Epidermal melanocyte (primary cell): ENCODE measurements around the gene NFYA.

Experiments used
- DNase-seq: peaks from one replicate; pipeline ENCODE4 v3.0.0; 2011; ENCODE audit warnings: low spot score; ENCODE audit not compliant: insufficient read length

NFYA gene

DNA sequence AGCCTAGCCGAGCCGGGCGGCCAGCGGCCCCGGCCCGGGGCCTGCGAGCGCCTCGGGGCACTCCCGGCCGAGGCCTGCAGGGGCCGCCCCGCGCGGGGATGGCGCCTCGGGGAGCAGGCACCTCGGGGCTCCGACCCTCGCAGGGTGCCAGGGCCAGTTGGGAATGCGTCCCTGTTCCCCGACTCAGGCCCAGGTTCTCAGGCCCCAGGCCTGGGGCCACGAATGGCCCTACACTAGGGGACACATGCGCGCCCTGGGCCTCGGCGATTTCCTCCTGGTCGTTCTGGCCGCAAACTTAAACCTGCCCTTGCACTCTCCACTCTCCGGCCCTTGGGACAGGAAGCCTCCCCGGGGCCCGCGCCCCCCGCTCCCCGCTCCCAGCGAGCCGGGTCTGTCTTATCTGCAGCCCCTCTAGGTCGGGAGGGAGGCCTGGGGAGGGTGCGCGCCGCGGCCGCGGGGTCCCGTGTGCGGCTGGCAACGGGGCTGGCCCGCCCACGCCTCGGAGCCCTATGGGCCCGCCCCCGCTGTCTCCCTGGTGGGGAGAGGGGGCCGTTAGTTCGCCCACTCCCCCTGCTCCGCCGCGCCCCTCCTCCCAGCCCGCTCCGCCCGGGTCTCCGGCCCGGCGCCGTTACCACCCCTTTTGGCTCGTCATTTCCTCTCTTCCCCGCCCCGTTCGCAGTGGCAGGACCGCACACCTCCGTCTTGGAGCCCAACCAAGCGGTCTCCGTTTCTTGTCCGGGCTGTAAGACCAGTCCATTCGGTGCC, 611 bp downstream of the NFYA start:
- DNase-seq, result peak; percentile 65

DNA sequence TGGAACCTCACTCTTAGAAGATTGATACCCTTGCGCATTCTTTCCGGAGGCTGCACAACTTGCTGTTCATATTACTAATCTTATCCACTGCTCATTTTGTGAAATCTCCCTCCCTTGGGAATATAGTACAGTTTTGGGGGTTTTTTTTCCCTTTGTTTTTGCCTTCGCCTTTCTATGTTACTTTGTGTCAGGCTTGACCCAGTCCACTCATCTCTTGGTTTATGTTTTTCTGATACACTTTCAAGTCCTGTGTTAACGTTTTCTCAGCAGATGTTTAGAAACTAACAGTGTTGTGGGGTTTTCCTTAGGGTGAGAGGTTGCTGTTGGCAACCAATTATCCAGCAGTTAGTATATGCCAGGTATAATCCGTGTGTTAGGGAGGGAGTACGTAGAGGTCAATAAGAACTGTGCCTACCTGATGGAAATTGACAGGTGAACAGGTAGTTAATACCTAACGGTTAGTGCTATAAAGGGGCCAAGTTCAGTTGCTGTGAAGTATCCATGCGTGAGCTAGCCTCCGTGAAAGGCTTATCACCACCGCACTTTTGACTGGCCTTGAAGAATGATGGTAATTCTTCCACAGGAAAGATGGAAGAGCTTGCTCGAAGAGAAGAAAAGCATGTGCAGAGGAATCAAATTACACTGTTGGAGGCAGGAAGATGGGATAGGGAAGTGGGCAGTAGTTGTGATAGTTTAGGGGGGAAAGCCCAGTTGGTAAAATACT, 1.4 kb downstream of the NFYA start:
- no peak for DNase-seq

DNA sequence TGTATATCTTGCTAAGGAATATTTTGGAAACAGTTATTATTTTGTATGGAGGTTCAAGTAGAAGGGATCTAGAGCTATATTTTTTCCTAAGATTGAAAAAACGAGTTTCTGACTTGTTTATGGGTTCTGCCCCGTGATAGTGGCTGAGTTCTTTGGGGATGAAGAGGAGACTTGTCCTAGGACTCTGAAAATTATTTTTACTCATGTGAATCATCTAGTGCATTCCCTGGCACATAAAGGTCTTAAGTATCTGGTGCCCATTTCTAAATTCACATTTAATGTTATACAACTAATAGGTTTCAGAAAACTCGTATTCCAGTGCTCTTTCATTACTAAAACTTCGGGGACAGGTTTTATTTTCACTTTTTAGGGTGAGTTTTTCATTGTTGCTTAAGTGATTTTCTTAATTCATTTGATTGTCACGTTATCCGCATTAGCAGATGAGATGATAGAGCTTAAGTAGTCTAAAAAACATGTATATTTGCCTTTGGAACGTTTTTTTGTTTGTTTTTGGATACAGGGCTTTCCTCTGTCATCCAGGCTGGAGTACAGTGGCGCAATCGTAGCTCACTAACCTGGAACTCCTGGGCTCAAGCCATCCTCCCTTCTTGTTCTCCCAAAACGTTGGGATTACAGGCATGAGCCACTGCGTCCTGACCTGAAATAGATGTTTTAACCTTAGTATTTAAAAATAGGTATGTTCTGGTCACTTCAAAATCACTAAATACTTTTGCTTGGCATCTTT, 2.1 kb downstream of the NFYA start:
- DNase-seq, result no peak

DNA sequence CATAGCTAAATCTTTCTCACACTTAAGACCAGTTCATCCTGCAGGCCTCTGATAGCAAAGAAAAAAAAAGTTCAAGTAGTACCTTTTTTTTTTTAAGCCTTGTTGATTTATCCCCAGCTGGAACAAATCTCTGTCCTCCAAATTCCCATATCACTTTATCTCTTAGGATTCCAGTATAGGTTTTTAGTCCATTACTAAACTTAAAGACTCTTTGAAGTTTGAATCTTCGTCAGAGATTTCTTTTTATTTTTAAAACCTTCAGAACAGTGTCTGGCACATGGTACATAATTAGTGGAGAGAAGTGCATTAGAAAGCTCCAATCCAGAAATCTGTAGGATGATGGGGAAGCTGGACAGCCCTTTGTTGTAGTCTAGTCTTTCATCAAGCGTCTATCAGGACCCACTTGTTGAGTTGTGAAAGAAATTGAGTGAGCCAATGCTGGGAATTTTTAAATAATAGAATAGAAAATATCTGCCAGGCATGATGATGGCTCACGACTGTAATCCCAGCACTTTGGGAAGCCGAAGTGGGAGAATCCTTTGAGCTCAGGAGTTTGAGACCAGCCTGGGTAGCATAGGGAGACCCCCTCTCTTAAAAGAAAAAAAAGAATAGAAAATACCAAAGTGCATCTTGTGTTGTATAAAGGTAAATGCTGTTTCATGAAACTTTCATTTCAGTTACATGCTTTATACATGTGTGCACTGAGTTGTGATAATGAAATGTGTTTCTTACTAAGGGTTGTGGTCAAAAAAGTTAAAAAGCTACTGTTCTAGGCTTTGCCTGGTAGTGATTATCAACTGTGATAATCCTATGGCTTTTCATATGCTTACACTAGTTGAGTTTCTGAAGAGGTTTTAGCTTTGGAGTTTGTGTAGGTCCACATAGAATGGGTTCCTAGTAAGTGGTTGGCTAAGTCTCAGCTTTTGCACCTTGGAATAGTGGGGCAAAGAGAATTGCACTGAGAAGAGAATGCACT, 3.2 kb downstream of the NFYA start:
- no peak for DNase-seq

DNA sequence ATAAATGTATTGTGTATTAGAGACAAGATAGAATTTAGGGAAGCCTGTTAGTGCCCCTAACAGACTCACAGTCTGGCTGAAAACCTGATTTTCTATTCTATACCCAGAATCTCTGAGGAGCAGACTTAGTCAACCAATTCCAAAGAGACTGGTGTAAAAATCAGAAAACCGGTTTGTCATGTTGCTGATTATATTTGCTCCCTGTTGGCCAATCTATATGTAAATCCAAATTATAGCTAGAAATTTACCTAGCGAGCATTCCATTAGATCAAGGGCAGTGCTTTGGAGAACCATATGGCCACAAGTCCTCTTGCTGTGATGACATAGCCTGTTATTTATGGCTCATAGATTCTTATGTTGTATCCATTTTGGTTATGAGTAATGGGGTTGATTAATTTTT, 4.8 kb downstream of the NFYA start:
- DNase-seq, result no peak

DNA sequence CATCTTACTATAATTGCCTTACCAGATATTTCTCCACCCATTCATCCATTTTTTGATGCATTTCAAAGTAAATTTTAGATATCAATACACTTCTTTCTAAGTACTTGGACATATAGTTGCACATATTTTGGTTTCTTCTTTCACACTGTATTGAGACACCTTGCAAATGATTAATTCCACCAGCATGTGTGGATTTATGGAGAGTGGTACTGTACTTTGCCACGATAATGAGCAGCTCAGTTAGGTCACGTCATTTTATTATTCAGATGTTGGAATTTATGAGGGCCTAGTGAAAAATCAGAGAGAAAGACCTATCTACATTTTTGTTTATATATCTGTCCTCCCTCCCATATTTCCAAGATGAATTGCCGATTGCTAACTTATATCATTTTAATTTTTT, 5.3 kb downstream of the NFYA start:
- DNase-seq, result no peak

DNA sequence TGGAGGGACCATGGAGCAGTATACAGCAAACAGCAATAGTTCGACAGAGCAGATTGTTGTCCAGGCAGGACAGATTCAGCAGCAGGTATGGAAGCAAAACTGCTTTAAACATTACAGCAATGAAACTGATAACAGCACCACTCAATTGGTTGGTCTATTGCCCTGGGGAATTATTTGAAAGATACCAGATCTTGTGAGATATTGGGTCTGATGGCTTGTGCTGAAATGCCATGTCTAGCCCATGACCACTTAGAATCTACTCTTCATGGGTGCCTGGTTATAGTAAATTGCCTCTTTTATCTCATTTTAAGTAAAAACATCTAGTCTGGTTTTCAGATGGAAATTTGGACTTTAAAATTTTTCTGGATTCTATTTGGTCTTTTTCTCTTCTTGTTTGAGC, 6.3 kb downstream of the NFYA start:
- DNase-seq, result no peak

DNA sequence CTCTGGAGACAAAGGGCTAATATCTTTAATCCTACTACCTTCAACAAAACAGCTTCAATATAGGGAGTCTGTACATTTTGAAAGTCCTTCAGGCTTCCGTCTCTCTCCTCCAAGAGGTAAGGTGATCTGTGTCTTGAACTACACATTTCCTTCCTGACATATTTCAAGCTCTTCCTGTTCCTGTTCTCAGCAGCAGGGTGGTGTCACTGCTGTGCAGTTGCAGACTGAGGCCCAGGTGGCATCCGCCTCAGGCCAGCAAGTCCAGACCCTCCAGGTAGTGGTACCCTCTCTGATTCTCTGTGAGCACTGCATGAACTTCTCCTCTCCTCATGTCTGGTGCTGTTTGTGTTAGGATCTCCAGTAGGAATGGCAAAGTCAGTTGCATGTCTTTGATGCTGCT, 7.8 kb downstream of the NFYA start:
- no peak for DNase-seq

DNA sequence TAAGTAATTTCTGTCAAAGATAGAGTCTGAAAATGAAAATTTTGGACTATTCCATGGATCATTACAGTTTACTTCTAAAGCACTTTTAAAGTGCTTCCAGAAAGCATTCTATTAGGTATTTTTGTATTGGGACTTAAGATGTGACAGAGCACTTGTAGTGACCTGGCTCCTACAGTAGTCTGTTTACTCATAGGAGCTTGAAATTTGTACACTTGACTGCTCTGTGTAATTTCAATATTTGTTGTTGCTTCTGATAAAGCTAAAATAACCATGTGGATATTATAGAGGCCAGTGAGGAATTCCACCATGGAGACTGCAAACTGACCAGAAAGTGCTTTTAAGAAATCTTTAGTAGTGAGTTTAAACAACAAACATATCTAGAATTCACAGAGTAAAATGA, 10.3 kb downstream of the NFYA start:
- no peak for DNase-seq

DNA sequence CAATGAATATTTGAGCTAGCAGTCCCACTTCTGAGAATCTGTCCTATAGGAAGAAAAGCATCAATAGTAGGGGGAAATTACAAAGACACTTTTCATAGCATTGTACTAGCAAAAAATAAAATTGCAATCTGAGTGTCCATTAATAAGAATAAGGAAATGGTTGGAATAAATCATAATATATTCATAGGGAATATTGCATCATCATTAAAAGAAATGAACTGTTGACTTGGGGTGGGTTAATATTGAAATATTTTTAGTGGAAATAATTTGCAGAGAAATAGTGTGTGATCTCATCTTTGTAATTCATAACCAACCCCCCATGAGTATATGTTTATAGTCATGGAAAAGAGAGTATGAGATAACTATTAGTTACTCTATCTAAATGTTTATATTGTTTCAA, 12.4 kb downstream of the NFYA start:
- no peak for DNase-seq

DNA sequence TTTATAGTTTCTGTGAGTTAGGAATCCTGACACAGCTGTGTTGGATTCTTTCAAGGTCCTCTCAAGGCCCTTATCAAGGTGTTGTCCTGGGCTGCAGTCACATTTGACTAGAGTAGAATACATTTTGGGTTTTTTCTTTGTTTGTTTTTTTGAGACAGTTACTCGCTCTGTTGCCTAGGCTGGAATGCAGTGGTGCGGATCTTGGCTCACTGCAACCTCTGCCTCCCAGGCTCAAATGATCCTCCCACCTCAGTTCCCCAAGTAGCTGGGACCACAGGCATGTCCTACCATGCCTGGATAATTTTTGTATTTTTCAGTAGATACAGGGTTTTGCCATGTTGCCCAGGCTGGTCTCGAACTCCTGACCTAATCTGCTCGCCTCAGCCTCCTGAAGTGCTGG, 15.7 kb downstream of the NFYA start:
- DNase-seq, result no peak

DNA sequence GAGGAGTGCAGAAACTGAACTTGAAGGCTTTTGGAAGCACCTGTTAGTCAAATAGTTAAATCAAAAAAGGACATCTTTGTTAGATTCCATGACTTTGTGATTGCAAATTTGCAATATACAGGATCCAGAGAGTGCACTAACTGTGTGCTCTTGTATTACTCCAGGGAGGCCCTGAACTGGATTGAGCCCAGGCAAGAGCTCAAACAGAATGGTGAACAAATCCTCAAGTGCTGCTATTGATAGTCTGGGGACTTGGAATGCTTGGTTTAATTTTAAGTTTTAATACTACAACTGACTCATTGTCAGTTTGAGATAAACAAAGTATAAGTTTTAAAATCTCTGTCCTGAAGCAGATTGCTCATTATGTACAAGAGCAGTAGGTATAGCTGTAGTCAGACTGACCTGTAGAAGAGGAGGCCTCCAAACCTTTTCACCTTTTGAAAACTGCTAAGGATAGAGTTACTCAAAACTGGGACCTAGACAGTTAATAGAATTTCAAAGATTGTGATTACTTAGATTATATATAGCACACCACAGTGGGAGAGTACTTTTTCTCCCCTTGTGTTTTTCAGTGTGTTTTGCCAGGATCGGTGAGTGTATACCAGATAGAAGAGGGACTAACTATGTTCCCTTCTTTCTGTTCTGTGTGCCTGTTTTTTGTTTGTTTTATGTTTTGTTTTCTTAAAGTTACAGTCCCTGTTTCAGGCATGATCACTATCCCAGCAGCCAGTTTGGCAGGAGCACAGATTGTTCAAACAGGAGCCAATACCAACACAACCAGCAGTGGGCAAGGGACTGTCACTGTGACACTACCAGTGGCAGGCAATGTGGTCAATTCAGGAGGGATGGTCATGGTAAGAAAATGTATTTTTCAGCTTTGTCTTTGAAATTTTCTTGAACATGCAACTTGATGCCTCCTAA, 18.3 kb downstream of the NFYA start:
- DNase-seq, result no peak

DNA sequence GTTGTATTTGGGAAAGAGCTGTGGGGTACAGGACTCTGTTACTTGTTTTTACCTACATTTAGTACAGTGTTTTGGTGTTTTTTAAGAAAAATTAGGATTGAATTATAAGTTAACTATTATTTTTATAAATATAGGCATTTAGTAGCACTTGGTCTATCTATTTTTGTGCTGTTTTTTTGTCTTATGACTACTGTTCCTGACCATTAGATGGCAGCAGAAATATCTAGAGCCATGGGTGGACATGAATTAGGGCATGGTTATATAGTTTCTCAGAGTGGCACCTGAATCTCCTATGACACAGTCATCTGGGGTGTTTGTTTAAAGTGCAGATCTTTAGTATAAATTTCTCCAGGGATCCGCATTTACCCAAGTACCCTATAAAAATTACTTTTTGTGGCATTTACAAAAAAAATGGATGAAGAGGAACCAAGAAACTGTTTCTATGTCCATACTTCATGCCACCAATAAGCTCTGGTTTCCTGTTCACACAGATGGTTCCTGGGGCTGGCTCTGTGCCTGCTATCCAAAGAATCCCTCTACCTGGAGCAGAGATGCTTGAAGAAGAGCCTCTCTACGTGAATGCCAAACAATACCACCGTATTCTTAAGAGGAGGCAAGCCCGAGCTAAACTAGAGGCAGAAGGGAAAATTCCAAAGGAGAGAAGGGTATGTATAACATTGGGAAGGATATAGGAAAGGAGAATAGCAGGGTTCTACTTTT, 19.8 kb downstream of the NFYA start:
- DNase-seq, result no peak

DNA sequence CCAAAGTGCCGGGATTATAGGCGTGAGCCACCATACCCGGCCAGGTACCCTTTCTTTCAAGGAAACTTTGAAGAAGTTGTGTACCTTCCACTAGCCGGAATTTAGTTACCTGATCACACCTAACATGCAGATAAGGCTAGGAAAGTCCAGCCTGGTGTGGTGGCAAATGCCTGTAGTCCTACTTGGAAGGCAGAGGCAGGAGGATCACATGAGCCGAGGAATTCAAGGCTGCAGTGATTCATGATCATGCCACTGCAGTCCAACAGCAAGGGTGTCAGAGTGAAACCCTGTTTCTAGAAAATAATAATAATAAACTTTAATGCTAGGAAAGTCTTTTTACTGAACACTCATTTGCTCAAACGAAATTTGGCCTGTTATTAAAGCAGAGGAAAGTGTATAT, 21.0 kb downstream of the NFYA start:
- no peak for DNase-seq

DNA sequence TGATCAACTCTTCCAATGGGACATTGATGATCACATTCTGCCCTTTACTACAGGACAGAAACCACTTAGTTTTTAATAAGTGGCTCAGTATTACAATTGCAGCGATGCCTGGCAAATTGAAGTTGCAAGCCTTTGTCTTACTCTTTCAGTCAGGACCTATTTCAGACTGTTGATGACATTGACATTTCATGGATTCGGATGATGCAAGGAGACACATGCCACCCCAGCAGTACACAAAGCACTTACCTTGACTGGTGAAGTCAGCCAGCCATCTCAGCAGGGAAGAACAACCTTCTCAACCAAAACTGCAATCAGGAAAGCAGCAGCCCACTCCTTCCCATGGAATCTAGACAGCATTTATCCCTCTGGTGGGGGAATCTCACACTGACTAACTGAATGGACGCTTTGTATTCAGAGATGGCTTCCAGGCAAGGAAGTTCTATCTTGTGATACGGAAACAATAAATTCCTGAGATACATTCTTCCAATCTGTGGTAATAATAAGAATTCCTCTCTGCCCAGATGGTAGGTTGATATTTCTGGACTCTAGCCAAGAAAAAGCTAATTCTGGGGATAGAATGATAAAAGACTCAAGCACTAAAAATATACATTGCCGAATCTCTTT, 24.8 kb downstream of the NFYA start:
- peak; percentile 53 for DNase-seq

DNA sequence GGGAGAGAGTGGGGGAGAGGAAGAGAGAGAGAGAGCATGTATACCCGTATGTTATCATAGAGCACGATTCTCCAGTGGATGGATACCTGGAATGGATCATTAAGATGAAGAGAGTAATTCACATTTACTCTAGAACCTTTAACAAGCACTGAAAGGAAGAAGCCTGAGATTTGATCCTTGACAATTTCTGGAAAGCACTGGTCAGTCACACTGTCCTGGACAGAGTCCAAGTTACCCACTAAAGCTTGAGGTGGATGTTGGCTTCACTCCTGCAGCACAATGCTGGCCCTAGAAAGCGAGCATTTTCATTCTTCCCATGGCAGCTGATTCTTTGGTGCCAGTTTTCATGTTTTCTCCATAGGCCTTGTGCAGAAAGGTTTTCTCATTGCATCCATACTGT, 25.6 kb downstream of the NFYA start:
- DNase-seq, result no peak

DNA sequence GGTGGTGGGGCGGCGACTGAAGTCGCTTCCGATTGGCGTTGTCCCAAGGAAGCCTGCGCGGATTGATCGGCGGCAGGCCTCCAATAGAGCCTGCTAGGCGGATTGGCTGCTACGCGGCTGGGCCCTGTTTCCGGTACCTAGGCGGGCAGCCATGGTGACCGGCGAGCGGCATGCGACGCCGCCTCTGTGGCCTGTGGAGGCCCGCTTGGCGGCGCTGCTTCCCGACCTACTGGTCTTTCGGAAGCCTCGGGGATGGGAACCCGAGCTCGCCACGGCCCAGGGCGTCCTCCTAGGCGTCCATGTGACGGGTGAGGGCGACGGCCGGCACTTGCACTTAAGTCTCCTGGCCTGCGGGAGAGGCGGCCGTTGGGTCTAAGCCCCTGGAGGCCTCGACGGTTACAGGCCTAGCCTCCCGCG, 28.1 kb downstream of the NFYA start:
- no peak for DNase-seq

DNA sequence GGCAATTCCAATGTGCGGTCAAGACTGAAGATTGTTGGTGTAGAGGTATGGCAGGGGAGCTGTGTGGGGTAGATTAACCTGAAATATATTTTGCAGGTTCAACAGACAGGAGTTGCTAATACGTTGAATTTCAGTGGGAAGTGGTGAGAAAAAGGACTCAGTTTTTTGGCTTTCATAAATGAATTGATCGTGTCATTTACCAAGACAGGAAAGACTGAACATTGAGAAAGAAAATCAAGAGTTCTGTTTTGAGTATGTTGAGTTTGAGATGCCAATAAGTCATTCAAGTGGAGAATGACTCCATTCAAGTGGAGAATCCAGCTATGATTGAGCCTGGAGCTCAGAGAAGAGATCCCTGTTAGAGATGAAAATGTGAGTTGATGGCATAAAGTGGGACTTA, 31.1 kb downstream of the NFYA start:
- DNase-seq, result no peak

DNA sequence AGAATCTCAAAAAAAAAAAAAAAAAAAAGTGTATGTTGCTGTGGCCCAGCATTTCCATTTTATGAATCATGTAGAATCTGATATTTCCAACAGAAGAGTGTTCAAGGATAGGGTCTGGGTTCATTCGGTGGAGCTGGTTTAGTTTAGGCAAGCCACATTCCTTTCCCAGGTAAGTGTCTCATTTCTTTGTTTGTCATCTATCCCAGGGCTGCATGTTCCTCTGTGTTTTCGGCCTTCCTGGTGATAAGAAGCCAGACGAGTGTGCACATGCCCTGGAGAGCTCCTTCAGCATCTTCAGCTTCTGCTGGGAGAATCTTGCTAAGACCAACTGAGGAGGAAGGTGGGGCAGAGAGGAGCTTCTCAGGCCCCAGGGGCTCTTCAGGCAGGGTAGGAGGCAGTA, 38.2 kb downstream of the NFYA start:
- DNase-seq, result no peak
